Osteocyte (in vitro differentiated cells): ENCODE results near the gene GNL3L. TPM values are rescaled to one million over a fixed set of nuclear protein-coding genes. Genes with fewer than 3 reads are reported as not detected.

Experiments
- DNase-seq: peaks from one replicate; pipeline ENCODE4 v3.0.0; 2021; ENCODE audit warnings: mixed read lengths; ENCODE audit not compliant: unreplicated experiment; ENCODE audit errors: extremely low spot score
- H3K27ac Mint-ChIP-seq: one replicate; pipeline ENCODE4 v1.8.0; 2021; ENCODE audit warnings: mild to moderate bottlenecking, mixed read lengths; ENCODE audit not compliant: unreplicated experiment
- H3K27me3 Mint-ChIP-seq: one replicate; pipeline ENCODE4 v1.8.0; 2021; ENCODE audit warnings: mixed read lengths; ENCODE audit not compliant: unreplicated experiment
- H3K36me3 Mint-ChIP-seq: one replicate; pipeline ENCODE4 v1.8.0; 2021; ENCODE audit warnings: mixed read lengths; ENCODE audit not compliant: unreplicated experiment
- H3K4me1 Mint-ChIP-seq: one replicate; pipeline ENCODE4 v1.8.0; 2021; ENCODE audit warnings: mixed read lengths; ENCODE audit not compliant: unreplicated experiment
- H3K4me3 Mint-ChIP-seq: one replicate; pipeline ENCODE4 v1.8.0; 2021; ENCODE audit warnings: mild to moderate bottlenecking, moderate library complexity, mixed read lengths; ENCODE audit not compliant: unreplicated experiment
- H3K9me3 Mint-ChIP-seq: one replicate; pipeline ENCODE4 v1.8.0; 2021; ENCODE audit warnings: mixed read lengths; ENCODE audit not compliant: unreplicated experiment
- CTCF ChIP-seq: fragments of 200-600 bp; sonication (generic); IDR thresholded peaks from 2 replicates; pipeline ENCODE4 v1.5.0; 2021; ENCODE audit warnings: antibody characterized with exemption, mild to moderate bottlenecking, moderate library complexity
- total RNA-seq: library from RNA; stranded (reverse); gene quantifications from 2 replicates; pipeline ENCODE4 v1.2.1, GENCODE V29; 2021

GNL3L gene
- total RNA-seq, 1 donor from 2014 or later = 53.6 TPM

- H3K36me3 Mint-ChIP-seq = no peaks in the 10 kb centered on the region
- H3K27me3 Mint-ChIP-seq = no peaks in the 10 kb centered on the region
- TF ChIP-seq CTCF = no peak
- H3K4me3 Mint-ChIP-seq = no peak overlapping the region
- peaks cover 13% of the 10 kb centered on the region for H3K9me3 Mint-ChIP-seq
- H3K4me1 Mint-ChIP-seq = peaks cover 39% of the 10 kb centered on the region
- DNase-seq = no peak
- H3K27ac Mint-ChIP-seq = peak overlapping the region; percentile 44
Observed at GRCh38 chrX:54492340-54492739, 37.7 kb upstream of the GNL3L start.

- Mint-ChIP-seq H3K27me3 (no peaks in the 10 kb centered on the region), H3K36me3 (no peaks in the 10 kb centered on the region), H3K4me1 (peaks cover 39% of the 10 kb centered on the region), H3K27ac (peak overlapping the region; percentile 80), H3K9me3 (peaks cover 12% of the 10 kb centered on the region), H3K4me3 (peak overlapping the region; percentile 84)
- DNase-seq = no peak
- no peak for TF ChIP-seq CTCF
Observed at GRCh38 chrX:54494166-54494988, 35.6 kb upstream of the GNL3L start.

- Mint-ChIP-seq H3K27me3 (no peaks in the 10 kb centered on the region), H3K27ac (peak overlapping the region; percentile 80), H3K9me3 (peaks cover 12% of the 10 kb centered on the region), H3K4me3 (peak overlapping the region; percentile 84), H3K36me3 (no peaks in the 10 kb centered on the region), H3K4me1 (peaks cover 39% of the 10 kb centered on the region)
- no peak for DNase-seq
- TF ChIP-seq CTCF = no peak
Observed at GRCh38 chrX:54494989-54495813, 34.8 kb upstream of the GNL3L start.

GRCh38 chrX:54495814-54496516 lies 34.1 kb upstream of the GNL3L start, which contains the start of gene FGD1:
FGD1 (minus strand) TSS chrX:54496234; CDS start chrX:54495432, 802 bp downstream.
- DNase-seq = peak; percentile 90
- Mint-ChIP-seq H3K36me3 (no peaks in the 10 kb centered on the region), H3K9me3 (peaks cover 6% of the 10 kb centered on the region), H3K27me3 (no peaks in the 10 kb centered on the region), H3K4me1 (peaks cover 38% of the 10 kb centered on the region), H3K27ac (peak within 1 kb of the TSS; percentile 78), H3K4me3 (peak within 1 kb of the TSS; percentile 84)
- no peak for TF ChIP-seq CTCF
